ENCODE data around the gene MAB21L4.

The MAB21L4 gene

DNA sequence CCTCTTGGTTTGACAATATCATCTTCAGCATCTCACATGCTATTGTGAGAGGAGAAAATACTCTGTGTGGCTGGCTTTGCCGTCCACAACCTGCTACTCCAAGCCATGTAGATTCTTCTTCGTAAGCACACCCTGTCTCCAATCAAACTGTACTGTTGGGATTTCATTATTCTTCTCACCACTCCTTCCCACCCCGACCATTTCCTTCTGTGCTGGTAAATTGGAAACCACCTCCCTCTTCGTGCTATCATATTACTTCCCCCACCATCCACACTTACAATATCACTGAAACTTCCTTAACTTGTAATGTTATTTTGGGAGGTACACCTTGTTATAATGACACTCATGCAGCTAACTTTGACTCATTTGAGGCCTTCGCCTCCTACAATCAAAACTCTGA is 30.6 kb downstream of the MAB21L4 start:
- no peak for TF ChIP-seq CTCF (IDR thresholded peaks at IDR 0.05; ENCODE audit: low read depth, low read length)
- H3K4me3 ChIP-seq (ENCODE audit: low read depth, low read length), result no peak overlapping the region

DNA sequence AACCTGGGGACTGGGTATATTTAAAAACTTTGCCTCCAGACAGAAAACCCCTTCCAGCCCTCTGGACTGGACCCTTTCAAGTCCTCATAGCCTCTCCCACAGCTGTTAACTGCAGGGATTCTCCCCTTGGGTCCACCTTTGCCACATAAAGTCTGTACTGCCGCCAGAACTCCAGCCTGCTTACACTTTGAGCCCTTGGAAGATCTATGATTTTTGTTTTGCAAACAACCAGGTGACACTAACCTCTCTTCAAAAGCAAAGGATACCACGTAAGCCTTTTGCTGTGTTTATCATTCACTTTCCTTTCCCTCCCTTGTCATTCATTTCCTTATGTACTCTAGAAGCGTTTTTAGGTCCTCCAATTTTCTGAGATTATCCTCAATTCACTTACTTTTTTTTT is 31.5 kb downstream of the MAB21L4 start:
- no peak for TF ChIP-seq CTCF (IDR thresholded peaks at IDR 0.05; ENCODE audit: low read depth, low read length)

DNA sequence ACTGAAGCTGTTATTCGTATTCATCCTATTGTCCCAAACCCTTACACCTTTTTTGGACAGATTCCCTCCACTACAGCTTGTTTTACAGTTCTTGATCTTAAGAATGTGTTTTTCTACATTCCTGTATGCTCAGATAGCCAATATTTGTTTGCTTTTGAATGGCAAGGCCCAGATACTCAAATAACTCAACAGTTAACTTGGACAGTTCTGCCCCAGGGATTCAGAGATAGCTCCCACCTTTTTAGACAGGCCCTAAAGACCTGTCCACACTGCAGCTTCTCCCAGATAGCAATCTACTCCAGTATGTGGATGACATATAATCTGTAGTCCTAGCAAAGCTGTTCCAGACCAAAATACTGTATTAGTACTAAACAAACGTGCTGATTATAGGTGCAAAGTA is 34.4 kb downstream of the MAB21L4 start:
- no peak overlapping the region for H3K4me3 ChIP-seq (ENCODE audit: low read depth, low read length)
- no peak for TF ChIP-seq CTCF (IDR thresholded peaks at IDR 0.05; ENCODE audit: low read depth, low read length)

More for the DNA sequence above, 31.5 kb downstream of the MAB21L4 start:
- H3K4me3 ChIP-seq (ENCODE audit: low read depth, low read length), result no peak overlapping the region

DNA sequence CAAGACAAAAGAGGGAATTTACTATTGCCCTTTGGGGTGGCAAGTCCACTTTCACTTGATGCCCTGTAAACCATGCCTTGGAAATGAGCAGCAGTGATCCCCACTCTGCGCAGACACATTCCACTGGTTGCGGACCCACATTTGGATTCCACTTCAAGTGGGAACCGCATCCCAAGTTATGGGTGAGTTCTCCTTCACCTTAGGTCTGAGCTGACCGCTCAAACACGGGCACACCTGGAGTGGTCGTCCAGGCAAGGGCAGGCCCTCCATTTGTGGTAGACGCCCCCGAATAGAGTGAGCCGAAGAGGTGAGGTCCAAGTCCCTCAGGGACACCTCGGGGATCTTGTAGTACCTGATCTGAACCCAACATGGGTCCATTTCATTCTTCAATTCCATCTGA is 37.1 kb downstream of the MAB21L4 start:
- H3K4me3 ChIP-seq (ENCODE audit: low read depth, low read length), result no peak overlapping the region
- no peak for TF ChIP-seq CTCF (IDR thresholded peaks at IDR 0.05; ENCODE audit: low read depth, low read length)

DNA sequence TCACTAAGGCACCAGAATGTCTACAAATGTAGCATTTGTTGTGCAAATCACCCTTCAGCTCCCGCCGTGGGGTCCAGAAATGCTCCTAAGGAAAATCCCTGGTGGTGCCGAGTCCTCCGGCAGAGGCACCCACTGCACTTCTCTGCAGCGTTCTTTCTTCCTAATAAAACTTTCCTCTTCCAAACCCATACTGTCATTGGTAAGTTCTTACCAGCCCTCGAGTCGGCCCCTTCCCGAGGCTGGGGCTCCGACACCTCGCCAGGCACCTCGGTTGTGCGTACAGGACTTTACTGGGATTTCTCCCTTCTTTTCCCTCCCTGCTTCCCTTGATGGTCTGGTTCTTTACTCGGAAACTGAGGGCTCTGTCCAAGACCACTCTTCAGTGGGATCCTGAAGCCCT is 37.6 kb downstream of the MAB21L4 start:
- no peak for TF ChIP-seq CTCF (IDR thresholded peaks at IDR 0.05; ENCODE audit: low read depth, low read length)

GRCh38 chr2:240857039-240858008 is 38.6 kb downstream of the MAB21L4 start:
- no peak for TF ChIP-seq CTCF (IDR thresholded peaks at IDR 0.05; ENCODE audit: low read depth, low read length)
- no peak overlapping the region for H3K4me3 ChIP-seq (ENCODE audit: low read depth, low read length)

More for the DNA sequence above, 37.6 kb downstream of the MAB21L4 start:
- H3K4me3 ChIP-seq (ENCODE audit: low read depth, low read length), result no peak overlapping the region

All from WI38 (cell line).